ENCODE results near the gene SIRT4. TPM values are rescaled to one million over a fixed set of nuclear protein-coding genes. Genes with fewer than 3 reads are reported as not detected.

Gene SIRT4
- total RNA-seq, 1 experiment from 2014 or later = 1.9 TPM

DNA sequence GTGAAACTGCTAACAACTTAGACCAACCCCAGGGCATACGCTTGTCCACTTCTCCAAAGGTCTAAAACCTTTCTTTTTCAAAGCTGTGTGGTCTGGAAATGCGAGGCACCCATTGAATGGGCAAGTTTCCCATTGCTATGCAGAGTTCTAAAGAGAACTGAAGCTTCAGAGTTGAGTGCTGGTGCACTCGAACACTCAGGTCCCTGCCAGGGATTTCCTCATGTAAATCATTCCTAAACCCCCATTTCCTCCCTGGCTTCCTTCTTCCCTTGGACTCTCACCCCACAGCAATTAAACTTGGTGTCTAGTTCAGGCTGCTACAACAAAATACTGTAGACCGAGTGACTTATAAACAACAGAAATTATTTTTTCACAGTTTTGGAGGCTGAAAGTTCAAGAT, 34.4 kb upstream of the SIRT4 start:
- Histone ChIP-seq H3K4me1 (ENCODE audit: insufficient read depth, low read length) (peaks cover 9% of the 10 kb centered on the region; the same call in 1 of the 2 replicates), H3K4me3 (ENCODE audit: low read length) (no peak overlapping the region), H3K27me3 (ENCODE audit: low read length) (no peaks in the 10 kb centered on the region), H3F3A (ENCODE audit: low read length, unreplicated experiment) (peaks cover 8% of the 10 kb centered on the region), H4K20me1 (ENCODE audit: low read length) (no peaks in the 10 kb centered on the region), H3K9me2 (replicated peaks; ENCODE audit: low read length) (no peaks in the 10 kb centered on the region), H3K27ac (ENCODE audit: low read length) (no peak overlapping the region), H3K4me2 (ENCODE audit: low read length) (no peak overlapping the region), H3K36me3 (ENCODE audit: low read depth, low read length) (peaks cover 16% of the 10 kb centered on the region), H2AFZ (ENCODE audit: low read length) (no peak overlapping the region), H3K79me2 (ENCODE audit: low read length) (peaks cover 28% of the 10 kb centered on the region), H3K9ac (ENCODE audit: low read length) (no peak overlapping the region), H3K9me3 (ENCODE audit: low read length) (no peaks in the 10 kb centered on the region)
- intact Hi-C loops (cut with micrococcal nuclease) = no loop called here
- BruUV-seq (replicated peaks) = no TSS peak
- DNase-seq (no peak), ATAC-seq (no peak)
- ChIA-PET CTCF (interaction anchor here (0.6 to 0.8 kb wide), 3 partner anchors 39 to 67 kb away, joined by 3 to 4 read pairs (median 4); partner anchors contain the start of gene RPLP0), POLR2A (ENCODE audit: unreplicated experiment) (interaction anchor here (0.6 kb wide), 1 partner anchor 37 kb away, joined by 5 read pairs; no protein-coding TSS in a partner anchor)
- TF ChIP-seq EZH2 (IDR thresholded peaks at IDR 0.05; ENCODE audit: low read length, unreplicated experiment) (no peak), EZH2phosphoT487 (IDR thresholded peaks at IDR 0.05; ENCODE audit: borderline replicate concordance, low read length) (no peak)
- TF ChIP-seq, protein P1, sequence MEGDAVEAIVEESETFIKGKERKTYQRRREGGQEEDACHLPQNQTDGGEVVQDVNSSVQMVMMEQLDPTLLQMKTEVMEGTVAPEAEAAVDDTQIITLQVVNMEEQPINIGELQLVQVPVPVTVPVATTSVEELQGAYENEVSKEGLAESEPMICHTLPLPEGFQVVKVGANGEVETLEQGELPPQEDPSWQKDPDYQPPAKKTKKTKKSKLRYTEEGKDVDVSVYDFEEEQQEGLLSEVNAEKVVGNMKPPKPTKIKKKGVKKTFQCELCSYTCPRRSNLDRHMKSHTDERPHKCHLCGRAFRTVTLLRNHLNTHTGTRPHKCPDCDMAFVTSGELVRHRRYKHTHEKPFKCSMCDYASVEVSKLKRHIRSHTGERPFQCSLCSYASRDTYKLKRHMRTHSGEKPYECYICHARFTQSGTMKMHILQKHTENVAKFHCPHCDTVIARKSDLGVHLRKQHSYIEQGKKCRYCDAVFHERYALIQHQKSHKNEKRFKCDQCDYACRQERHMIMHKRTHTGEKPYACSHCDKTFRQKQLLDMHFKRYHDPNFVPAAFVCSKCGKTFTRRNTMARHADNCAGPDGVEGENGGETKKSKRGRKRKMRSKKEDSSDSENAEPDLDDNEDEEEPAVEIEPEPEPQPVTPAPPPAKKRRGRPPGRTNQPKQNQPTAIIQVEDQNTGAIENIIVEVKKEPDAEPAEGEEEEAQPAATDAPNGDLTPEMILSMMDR (conservative IDR thresholded peaks at IDR 0.05; ENCODE audit: low read depth, low read length) = no peak

DNA sequence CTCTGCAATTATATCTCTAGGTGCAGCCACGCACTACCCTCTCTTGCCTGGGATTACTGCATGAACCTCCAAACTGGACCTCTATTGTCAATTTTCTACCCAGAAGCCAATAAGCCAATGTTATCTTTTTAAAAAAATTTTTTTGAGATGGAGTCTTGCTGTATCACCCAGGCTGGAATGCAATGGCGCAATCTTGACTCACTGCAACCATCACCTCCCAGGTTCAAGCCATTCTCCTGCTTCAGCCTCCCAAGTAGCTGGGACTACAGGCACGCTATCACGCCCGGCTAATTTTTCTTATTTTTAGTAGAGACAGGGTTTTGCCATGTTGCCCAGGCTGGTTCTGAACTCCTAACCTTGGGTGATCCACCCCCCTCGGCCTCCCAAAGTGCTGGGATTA, 25.4 kb upstream of the SIRT4 start:
- no peak overlapping the region for H3K27ac ChIP-seq (ENCODE audit: low read length)
- TF ChIP-seq EZH2phosphoT487 (IDR thresholded peaks at IDR 0.05; ENCODE audit: borderline replicate concordance, low read length) (no peak), EZH2 (IDR thresholded peaks at IDR 0.05; ENCODE audit: low read length, unreplicated experiment) (no peak)
- TF ChIP-seq, protein P1 (conservative IDR thresholded peaks at IDR 0.05; ENCODE audit: low read depth, low read length) = no peak
- H3K79me2 ChIP-seq (ENCODE audit: low read length) = no peaks in the 10 kb centered on the region
- H3K36me3 ChIP-seq (ENCODE audit: low read depth, low read length) = no peaks in the 10 kb centered on the region
- no peak overlapping the region for H3K4me2 ChIP-seq (ENCODE audit: low read length)
- H3K27me3 ChIP-seq (ENCODE audit: low read length) = no peaks in the 10 kb centered on the region
- CTCF ChIA-PET = no interaction called here
- no peaks in the 10 kb centered on the region for H3F3A ChIP-seq (ENCODE audit: low read length, unreplicated experiment)
- H3K9me2 ChIP-seq (replicated peaks; ENCODE audit: low read length) = no peaks in the 10 kb centered on the region
- H3K4me1 ChIP-seq (ENCODE audit: insufficient read depth, low read length) = no peaks in the 10 kb centered on the region
- no peak overlapping the region for H3K9ac ChIP-seq (ENCODE audit: low read length)
- H2AFZ ChIP-seq (ENCODE audit: low read length) = no peak overlapping the region
- intact Hi-C loops (cut with micrococcal nuclease) = no loop called here
- H3K4me3 ChIP-seq (ENCODE audit: low read length) = no peak overlapping the region
- DNase-seq (no peak), ATAC-seq (no peak)
- H4K20me1 ChIP-seq (ENCODE audit: low read length) = no peaks in the 10 kb centered on the region
- BruUV-seq (replicated peaks) = no TSS peak
- H3K9me3 ChIP-seq (ENCODE audit: low read length) = no peaks in the 10 kb centered on the region
- POLR2A ChIA-PET (ENCODE audit: unreplicated experiment) = no interaction called here

DNA sequence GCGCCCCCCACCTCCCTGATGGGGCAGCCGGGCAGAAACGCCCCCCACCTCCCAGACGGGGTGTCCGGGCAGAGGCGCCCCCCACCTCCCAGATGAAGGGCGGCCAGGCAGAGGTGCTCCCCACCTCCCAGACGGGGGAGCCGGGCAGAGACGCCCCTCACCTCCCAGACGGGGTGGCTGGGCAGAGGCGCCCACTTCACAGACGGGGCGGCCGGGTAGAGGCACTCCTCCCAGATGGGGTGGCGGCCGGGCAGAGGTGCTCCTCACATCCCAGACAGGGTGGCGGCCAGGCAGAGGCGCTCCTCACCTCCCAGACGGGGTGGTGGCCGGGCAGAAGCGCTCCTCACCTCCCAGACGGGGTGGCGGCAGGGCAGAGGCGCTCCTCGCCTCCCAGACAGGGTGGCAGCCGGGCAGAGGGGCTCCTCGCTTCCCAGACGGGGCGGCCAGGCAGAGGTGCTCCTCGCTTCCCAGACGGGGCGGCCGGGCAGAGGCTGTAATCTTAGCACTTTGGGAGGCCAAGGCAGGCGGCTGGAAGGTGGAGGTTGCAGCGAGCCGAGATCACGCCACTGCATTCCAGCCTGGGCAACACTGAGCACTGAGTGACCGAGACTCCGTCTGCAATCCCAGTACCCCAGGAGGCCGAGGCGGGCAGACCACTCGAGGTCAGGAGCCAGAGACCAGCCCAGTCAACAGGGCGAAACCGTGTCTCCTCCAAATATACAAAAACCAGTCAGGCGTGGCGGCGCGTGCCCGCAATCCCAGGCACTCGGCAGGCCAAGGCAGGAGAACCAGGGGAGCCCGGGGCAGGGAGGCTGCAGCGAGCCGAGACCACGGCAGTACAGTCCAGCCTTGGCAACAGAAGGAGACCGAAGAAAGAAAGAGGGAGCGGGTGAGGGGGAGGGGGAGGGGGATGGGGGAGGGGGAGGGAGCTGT, 23.7 kb upstream of the SIRT4 start:
- ATAC-seq (no peak), DNase-seq (no peak)
- BruUV-seq (replicated peaks) = no TSS peak
- intact Hi-C loops (cut with micrococcal nuclease) = no loop called here
- TF ChIP-seq EZH2 (IDR thresholded peaks at IDR 0.05; ENCODE audit: low read length, unreplicated experiment) = no peak
- TF ChIP-seq, protein P1 (conservative IDR thresholded peaks at IDR 0.05; ENCODE audit: low read depth, low read length) = no peak
- TF ChIP-seq EZH2phosphoT487 (IDR thresholded peaks at IDR 0.05; ENCODE audit: borderline replicate concordance, low read length) = no peak
- no peaks in the 10 kb centered on the region for H3F3A ChIP-seq (ENCODE audit: low read length, unreplicated experiment)
- no peak overlapping the region for H3K4me3 ChIP-seq (ENCODE audit: low read length)
- CTCF ChIA-PET = no interaction called here
- H3K4me1 ChIP-seq (ENCODE audit: insufficient read depth, low read length) = no peaks in the 10 kb centered on the region
- H3K9me2 ChIP-seq (replicated peaks; ENCODE audit: low read length) = no peaks in the 10 kb centered on the region
- no peaks in the 10 kb centered on the region for H3K9me3 ChIP-seq (ENCODE audit: low read length)
- no peak overlapping the region for H3K27ac ChIP-seq (ENCODE audit: low read length)
- H2AFZ ChIP-seq (ENCODE audit: low read length) = no peak overlapping the region
- no peaks in the 10 kb centered on the region for H4K20me1 ChIP-seq (ENCODE audit: low read length)
- H3K27me3 ChIP-seq (ENCODE audit: low read length) = no peaks in the 10 kb centered on the region
- POLR2A ChIA-PET (ENCODE audit: unreplicated experiment) = no interaction called here
- H3K4me2 ChIP-seq (ENCODE audit: low read length) = no peak overlapping the region
- no peaks in the 10 kb centered on the region for H3K79me2 ChIP-seq (ENCODE audit: low read length)
- no peaks in the 10 kb centered on the region for H3K36me3 ChIP-seq (ENCODE audit: low read depth, low read length)
- H3K9ac ChIP-seq (ENCODE audit: low read length) = no peak overlapping the region

All from PC-3 (cell line).